GM19438 (cell line): ENCODE data around the gene SMLR1.
"Not testable (repeated sequence)": the region's sequence is repeated elsewhere in the genome, so short reads cannot be mapped to it uniquely, and the experiment has no call there.

Experiments
- ATAC-seq: cut with Tn5 transposase; IDR thresholded peaks from one replicate; pipeline ENCODE4 v1.9.1; 2021; ENCODE audit warnings: low read depth; ENCODE audit not compliant: unreplicated experiment

Gene SMLR1

DNA sequence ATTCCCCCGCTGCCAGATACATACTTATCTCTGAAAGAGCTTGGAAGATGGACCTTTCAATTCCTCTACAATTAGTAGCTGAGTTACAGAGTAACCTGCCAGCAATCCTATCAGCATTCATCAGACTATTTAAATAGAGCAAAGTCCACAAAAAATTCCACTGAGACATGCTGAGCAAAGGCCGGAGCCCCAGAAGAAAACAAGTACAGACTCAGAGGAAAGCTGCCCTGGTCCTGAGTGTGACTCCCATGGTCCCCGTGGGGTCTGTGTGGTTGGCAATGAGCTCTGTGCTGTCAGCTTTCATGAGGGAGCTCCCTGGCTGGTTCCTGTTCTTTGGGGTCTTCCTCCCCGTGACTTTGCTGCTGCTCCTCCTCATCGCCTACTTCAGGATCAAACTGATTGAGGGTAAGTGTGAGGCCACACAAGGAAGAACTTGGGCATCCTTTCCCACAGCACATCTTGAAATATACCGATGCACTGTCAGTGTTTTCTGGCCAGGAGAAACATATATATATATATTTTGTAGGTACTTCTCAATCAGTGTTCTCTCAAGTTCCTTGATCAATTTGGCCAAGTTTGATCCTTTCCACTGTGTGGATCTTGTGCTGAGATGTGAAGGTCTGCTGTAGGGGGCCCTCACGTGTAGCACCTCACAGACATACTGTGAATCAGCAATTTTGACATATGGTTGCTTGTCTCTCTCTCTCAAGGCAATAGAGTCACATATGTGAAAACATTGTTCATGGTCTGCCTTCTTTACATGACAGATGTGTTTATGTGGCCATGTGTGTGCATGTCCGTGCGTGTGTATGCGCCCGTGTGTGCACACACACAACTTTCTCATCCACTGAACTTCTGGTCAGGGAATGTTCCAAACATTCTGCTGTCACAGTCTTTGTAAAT lies at the start of gene SMLR1:
TSS of gene SMLR1 (plus strand) at position 160 of the 903 bp plus-strand sequence. CDS start at position 168, 8 bp downstream.
- ATAC-seq: no peak

DNA sequence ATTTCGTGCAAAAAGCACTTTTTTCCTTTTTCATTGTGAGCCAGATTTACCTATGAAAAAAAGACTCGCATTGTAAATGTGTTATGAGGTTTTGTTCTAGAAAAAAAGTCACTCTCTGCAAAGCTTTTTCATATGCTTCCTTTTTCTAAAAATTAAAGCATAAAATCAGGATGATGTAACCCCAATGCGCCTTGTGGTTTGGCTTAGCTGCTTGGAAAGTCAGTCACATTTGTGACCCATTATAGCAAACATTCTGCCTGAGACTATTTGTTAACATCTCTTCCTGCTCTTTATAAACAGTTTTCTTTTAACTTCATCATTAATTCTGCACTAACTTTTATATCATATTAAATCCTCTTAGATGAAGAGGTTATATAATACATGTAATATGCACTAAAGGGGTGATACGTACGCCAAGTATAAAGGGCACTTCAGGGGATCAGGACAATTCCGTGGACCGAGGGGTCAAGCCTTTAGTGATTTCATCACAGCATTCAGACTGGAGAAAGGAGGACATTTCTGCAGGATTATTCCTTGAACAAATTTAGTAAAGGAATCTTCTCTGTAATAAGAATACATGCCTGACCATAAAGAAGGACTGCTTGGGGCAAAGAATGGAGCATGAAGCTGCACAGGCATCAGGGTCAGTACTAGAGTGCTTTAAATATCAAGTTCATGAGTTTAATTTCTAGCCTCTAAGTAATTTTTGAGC lies 48.1 kb upstream of the SMLR1 start:
- no peak for ATAC-seq

DNA sequence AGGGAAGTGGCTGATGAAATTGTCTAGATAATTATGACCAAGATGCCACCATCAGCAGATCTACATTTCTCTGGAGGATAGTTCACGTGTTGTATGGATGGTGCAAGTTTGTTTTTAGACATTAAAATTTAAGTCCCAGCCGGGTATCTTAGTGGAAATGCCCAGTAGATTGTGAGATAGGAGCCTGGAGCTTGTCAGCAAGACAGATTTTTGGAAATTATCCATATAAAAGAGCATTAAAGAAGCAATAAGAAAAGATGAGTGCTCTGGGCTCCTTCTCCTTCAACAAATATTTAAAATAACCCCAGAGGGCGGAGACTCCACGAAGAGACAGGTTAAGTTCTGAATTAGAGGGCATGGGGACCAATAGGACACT lies 47.6 kb upstream of the SMLR1 start:
- ATAC-seq: no peak

DNA sequence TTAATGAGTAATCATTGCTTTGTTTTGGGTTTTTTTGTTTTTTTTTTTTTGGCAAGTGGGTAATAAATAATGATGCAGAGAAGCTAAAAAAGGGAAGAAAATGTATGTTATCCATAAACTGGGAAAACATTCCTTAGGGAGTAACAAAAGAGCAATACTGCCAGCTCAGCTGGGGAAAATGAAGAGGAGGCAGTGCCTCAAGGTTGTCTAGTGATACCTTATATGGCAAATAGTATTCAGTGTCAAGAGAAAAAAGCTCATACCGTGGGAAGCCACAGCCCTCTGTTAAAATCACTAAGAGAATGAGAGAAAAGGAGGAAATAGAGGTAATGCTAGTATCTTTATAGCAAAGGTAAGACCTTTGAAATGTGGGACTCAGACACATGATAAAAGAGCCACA lies 47.1 kb upstream of the SMLR1 start:
- no peak for ATAC-seq

DNA sequence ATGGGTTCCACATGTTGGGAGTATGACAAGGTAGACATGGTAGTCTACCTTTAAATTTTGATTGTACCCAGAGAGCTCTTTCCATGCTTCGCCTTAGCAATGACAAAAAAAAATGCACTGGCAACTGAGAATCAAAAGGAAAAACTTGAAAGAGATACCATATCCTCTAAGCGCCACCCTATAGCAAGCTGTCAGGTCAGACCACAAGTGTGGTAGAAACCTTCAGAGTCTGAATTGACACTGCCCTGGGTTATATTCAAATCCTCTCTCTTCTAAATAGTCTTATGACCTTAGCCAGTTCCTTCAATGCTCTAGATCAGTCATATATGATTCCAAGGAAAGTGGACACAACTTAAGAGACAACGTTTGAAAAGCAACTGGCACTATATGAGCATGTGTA lies 45.6 kb upstream of the SMLR1 start:
- ATAC-seq: no peak

DNA sequence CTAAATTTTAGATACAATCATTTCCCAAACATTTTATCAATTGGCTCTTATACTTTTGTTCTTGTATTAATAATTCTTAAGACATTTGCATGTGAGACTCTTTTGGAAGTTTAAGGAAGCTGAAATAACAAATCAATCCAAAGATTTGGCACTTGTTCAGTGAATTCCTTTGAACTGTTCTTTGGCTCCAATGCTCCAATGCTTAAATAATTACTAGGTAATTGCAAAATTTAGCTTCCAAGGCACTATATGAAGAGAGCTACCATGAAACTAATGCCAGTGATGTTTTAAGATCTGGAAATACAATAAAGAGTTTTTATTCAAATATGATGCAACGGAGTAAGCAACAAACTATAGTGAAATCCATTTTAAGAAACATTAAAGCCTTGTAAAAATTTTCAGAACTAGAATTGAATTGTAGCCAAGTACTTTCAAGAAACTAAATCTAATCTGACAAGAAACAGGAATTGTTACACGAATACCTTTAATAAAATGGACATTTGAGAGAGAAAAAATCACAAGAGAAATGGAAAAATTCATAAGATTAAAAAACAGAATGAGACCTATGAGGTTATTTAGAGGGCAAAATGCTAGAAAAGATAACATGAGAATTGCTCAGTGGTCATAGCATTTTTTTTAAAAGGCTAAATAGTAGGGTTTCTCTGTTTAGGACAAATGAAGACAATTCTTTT lies 43.6 kb upstream of the SMLR1 start:
- ATAC-seq: no peak

DNA sequence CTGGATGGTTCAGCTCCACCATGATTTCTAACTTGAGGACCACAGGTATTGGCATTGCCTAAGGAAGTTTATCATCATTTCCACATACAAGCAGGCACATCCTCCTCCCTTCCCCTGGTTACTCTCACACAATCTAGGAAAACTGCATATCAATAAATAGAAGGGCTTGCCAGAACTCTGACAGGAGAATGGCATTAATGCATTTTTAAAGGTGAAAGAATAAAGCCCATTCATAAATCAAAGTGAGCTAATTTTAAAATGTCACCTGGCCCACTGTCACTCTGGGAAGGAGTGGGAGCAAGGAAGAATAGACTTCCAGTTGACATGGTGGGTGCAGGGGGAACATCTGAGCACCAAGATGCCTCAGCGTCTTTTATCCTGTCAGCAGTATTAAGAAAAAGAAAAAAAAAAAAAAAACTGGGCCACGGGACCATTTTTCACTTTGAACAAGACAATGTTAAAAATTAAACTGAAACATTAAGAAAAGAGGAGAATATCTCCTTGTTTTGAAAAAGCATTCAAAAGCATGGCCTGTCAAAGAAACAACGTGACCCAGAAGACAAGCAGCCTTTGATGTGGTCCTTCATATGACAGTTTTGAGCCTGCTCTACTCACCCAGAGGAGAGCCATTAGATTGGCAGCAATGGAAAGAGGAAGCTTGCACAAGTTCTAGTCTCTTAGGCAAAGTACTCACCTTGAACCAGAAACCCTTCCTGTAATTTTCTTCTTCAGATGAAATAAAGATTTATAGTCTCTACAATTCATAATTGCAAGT lies 39.3 kb upstream of the SMLR1 start:
- no peak for ATAC-seq

DNA sequence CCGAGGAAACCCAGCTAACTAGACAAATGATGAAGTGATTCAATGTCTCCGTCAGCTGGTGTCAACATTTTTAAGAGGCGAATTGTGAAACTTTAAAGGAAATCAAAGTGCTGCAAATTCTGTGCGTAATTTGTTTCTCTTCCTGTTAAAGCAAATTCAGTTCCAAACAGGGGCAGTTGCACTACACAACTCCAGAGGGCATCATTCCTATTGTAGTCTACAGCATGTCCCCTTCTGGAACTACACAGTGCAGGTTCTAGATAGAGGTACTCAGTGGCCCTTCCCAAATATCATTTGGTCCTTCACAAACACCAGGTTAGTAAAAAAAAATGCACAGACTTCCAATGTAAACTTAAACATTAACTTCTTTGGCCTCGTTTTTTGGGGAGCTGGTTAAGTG lies 38.3 kb upstream of the SMLR1 start:
- ATAC-seq: no peak

DNA sequence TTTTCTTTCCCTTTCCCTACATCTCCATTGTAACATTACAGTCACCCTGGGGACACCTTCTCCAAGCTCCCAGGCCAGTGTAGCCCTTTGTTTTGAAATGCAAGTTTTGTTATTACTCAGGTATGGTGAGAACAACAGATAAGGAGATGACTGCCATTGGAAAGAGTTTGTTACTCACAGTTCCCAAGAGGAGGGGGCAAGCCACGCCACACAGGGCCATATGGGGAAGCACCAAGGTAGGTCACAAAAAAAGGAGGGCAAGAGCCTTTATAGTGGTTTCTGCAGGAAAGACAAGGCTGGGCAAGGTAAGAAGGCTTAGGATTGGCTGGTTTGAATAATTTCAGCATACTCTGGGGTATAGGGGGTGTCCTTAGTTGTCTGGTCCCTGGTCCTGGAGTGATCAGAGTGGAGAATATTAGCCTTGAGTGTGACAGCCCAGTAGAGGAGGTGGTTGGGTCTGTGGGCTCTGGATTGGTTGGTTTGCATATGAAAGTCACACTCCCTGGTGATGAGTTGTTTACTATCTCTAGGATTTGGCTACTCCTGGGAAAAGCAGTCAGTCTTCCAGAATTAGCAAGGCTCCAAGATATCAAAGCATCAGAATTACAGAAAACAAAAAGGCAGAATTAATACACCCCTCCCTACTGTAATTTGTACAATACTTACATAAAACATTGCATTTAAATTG lies 33.1 kb upstream of the SMLR1 start:
- ATAC-seq: no peak

DNA sequence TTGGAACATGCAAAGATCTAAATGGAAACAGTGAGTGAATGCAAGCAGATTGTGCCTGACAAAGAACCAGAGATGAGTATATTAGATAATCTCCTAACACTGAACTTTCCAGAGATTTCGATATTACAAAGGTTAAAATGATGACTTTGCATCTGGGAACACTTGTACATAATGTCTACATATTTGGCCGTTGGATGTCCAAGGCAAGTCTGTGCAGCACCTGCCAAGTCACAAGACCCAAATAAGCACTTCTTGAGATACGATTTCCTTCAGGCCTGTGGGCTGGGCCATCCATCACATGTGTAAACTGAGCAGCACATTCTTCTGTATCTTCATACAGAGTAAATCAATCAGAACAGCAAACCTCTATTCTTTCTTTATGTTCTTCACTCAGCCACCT lies 32.5 kb upstream of the SMLR1 start:
- ATAC-seq: no peak

DNA sequence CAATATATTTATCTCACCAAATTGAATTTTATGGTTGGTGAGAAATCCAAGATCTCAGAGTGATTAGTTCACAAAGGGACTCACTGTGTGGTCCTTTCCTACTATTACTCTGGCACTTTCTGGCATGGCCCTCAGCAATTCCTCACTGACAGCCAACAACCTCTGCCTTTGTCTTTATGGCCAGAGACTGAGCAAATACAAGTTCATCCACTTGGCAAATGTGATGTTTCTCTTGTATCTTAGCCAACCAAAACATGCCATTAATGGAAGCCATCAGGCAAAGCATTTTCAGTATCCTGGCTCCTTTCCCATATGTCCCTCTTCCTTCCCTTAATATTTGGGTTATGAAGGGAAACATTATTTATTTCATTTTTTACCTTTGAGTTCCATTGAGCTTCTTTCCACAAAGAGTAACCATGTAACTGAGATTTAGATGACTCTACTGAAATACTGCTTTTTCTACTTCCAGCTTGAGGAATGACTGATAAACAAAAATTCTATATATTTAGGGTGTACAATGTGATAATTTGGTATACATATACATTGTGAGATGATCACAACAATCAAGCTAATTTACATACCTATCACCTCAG lies 30.8 kb upstream of the SMLR1 start:
- ATAC-seq: no peak

DNA sequence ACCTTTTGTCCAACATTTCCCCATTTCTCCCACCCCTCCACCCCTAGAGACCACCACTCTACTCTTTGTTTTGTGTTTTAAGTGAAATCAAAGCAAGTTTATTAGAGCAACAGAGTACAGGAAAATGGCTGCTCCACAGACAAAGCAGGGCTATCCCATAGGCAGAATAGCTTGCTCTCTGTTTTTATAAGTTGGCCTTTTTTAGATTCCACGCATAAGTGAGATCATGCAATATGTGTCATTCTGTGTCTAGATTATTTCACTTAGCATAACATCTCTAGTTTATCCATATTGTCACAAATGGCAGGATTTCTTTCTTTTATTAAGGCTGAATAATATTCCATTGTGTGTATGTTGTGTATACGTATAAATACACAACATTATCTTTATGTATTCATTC lies 30.1 kb upstream of the SMLR1 start:
- ATAC-seq: no peak

DNA sequence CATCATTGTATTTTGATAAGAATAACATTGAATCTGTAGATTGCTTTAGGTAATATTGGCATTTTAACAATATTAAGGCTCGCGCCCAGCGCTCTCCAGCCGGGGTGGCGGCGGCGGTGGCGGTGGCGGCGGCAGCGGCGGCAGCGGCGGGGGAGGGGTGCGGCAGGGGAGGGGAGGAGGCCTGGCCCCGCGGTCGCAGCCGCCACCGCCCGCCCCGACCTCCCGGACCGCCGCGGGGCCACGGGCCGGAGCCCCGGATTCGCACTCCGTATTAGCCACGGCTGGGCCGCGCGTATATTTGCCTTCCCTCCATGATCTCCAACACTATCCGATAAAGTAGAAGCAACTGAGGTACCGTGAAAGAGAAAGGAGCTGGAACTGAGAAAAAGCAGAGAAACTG lies 25.8 kb upstream of the SMLR1 start:
- not testable (repeated sequence) for ATAC-seq

DNA sequence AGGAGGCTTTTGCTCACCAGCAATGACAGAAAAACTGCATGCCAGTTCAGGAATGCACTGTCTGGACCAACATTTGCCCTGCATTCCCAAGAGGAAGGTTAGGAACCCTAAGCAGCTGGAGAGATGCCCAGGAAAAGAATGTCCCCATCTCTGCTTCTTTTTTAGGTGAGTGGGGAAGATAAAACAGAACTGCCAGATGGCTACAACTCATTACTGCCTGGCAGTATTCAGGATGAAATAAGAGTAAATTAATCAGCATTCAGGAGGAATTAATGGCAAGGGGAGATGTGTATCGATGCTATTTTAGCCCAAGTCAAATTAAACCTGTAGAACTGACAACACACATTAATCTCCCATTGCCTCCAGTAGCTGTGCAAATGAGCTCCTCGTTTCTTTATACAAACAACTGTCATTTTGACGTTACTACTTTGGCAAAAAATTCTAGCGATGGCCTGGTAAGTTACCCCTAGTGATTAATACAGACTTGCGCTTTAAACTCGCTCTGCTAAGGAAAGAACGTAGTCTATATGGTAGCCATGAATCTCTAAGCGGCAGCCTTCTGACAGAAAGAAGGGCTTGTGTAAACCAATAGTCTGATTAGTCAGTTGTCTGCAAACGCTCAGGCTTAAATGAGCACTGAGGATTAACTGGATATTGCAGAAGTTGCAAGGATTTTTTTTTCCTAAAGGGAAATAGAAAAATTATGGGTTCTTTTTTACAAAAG lies 16.7 kb upstream of the SMLR1 start:
- no peak for ATAC-seq

DNA sequence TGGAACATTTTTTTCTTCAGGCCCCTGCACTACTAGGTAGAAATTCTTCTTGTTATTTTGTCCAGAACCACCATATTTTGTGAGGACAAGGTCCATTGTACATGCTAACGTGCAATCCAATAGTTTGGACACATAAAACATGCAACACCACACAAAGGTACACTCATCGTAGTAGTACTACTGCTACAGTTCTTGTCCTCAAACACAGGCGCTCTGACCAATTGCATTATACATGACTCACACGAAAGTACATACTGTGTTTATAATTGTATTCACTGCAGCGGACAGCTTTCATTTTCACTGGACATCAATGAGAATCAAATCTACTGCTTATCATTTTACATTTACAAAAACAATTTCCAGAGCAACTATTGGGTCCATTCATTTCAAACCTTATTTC lies 15.3 kb upstream of the SMLR1 start:
- no peak for ATAC-seq

DNA sequence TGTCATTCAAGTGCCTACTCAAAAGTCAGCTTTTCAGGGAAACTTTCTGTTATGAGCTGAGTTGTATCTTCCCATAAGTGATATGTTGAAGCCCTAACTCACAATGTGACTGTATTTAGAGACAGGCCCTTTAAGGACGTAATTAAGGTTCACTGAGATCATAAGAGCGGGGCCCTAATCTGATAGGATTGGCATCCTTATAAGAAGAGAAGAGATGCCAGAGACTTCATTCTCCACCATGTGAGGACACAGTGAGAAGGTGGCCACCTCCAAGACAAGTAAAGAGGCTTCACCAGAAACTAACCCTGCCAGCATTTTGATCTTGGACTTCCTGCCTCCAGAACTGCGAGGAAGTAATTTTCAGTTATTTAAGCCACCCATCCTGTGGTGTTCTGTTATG lies 12.7 kb upstream of the SMLR1 start:
- ATAC-seq: no peak

DNA sequence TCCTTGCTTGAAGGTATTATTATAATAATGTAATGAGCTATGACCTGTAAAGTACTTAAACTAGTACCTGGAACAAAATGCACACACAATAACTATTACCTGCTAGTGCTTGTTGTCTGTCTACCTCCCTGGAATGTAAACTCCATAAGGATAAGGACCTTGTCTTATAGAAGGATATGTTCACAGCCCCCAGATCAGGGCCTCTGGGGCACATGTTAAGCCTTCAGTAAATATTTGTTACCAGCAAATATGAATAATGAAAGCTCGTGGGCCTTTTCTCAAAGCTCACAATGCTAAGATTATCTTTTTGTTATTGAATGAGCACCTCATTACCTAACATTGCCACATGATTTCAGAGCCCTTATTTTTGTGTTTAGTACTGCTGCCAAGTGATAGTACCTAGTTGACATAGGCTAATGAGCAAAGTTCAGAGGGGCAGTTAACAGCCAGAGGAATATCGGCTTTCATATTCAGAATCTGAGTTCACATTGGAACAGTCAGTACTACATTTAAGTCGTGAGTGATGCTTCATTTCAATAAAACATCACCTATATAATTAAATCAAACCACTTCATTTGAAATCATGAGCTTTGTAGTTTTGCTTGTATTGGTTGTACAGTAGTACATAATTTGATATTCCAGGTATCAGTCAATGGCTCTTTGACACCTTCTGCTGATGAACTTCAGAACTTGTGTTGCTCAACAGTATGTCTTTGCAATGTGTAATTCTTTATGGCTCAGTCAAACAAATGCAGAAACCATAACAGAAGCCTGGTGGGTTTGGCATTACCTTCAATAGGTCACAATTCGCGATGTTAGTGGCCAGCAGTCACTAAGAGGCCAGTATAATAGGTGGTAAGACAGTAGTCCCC lies 11.8 kb upstream of the SMLR1 start:
- no peak for ATAC-seq

DNA sequence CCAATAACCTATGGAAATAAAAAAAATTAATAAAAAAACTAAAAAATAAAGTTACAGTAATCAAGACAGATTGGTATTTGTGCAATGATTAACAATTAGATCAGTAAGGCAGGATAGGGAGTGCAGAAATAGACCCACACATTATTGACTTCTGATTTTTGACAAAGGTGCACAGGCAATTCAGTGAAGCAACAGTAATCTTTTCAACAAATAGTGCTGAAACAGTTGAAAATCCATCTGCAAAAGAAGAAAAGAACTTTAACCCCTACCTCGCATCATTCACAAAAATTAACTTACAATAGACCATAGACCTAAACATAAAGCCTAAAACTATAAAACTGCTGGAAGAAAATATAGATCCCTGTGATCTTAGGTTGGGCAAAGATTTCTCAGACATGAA lies 4.5 kb upstream of the SMLR1 start:
- no peak for ATAC-seq
